HepG2 (cell line): ENCODE data around the gene TMEM131.

ENCODE experiments used
- FOXK2 ChIP-seq: fragments of 450-650 bp; IDR thresholded peaks from 2 replicates; pipeline ENCODE4 v1.6.1; 2016
- JUND ChIP-seq: sonication (generic); formaldehyde crosslinking; IDR thresholded peaks from 2 replicates; pipeline ENCODE4 v1.8.0; 2022; ENCODE audit warnings: mild to moderate bottlenecking, missing genetic modification reagents
- RARG ChIP-seq: sonication (generic); formaldehyde crosslinking; IDR thresholded peaks from 2 replicates; pipeline ENCODE4 v1.4.0; 2020; ENCODE audit warnings: low read depth, mild to moderate bottlenecking, missing genetic modification reagents
- TRIM24 ChIP-seq: sonication (generic); formaldehyde crosslinking; IDR thresholded peaks from 2 replicates; pipeline ENCODE4 v1.8.0; 2022; ENCODE audit warnings: mild to moderate bottlenecking, missing genetic modification reagents
- XBP1 ChIP-seq: sonication (generic); formaldehyde crosslinking; IDR thresholded peaks from 2 replicates; pipeline ENCODE4 v1.5.0; 2020; ENCODE audit warnings: missing genetic modification reagents
- ZBTB3 ChIP-seq: sonication (generic); formaldehyde crosslinking; IDR thresholded peaks from 2 replicates; pipeline ENCODE4 v1.4.0; 2020; ENCODE audit warnings: low read depth, mild to moderate bottlenecking, moderate library complexity, missing genetic modification reagents, borderline replicate concordance
- ZFP36L2 ChIP-seq: sonication (generic); formaldehyde crosslinking; IDR thresholded peaks from 2 replicates; pipeline ENCODE4 v1.4.0; 2020; ENCODE audit warnings: missing genetic modification reagents
- ZSCAN9 ChIP-seq: IDR thresholded peaks from 2 replicates; pipeline ENCODE4 v1.6.1; 2016; ENCODE audit warnings: borderline replicate concordance
- TF ChIP-seq, protein P1 (sequence below): sonication (generic); formaldehyde crosslinking; IDR thresholded peaks from 2 replicates; pipeline ENCODE4 v1.5.0; 2020; ENCODE audit warnings: mild to moderate bottlenecking, missing genetic modification reagents, moderate library complexity

DNA sequence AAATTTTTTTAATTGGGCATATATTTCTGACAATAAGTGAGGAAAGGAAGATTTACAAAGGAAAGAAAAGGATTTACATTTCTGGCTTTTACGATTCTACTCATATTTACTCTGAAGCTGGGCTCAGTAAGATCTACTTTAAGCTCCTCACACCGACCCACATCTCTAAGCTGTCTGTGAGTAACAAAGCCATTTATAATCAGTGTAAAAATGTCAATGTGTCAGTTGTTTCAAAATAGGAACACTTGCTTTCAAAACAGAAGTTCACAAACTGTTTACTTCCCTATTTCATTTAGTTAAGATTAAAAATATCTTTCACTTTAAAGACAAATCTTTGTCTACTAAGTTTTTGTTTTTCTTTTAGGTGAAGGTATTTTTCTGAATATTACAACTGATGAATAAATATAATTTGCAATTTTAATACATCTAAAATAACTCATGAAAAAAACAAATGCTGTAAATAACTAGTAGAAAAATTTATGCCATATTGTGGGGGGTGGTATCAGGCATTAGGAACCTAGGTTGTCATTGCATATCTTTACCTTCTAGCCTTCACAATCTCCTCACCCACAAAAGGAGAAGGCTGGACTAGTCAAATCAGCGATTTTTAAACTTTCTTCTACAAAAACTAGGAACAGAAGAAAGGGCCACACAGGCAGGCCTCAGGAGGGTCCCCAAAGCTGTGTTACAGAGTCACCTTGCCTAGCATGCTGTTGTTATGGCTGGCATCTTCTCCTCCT is 64.5 kb downstream of the TMEM131 start:
- TF ChIP-seq TRIM24 (CRISPR knock-in tag) (no peak), ZBTB3 (no peak), JUND (no peak), XBP1 (CRISPR knock-in tag) (no peak), FOXK2 (no peak), RARG (CRISPR knock-in tag) (no peak), ZSCAN9 (CRISPR knock-in tag) (no peak), ZFP36L2 (CRISPR knock-in tag) (no peak)
- TF ChIP-seq, protein P1, sequence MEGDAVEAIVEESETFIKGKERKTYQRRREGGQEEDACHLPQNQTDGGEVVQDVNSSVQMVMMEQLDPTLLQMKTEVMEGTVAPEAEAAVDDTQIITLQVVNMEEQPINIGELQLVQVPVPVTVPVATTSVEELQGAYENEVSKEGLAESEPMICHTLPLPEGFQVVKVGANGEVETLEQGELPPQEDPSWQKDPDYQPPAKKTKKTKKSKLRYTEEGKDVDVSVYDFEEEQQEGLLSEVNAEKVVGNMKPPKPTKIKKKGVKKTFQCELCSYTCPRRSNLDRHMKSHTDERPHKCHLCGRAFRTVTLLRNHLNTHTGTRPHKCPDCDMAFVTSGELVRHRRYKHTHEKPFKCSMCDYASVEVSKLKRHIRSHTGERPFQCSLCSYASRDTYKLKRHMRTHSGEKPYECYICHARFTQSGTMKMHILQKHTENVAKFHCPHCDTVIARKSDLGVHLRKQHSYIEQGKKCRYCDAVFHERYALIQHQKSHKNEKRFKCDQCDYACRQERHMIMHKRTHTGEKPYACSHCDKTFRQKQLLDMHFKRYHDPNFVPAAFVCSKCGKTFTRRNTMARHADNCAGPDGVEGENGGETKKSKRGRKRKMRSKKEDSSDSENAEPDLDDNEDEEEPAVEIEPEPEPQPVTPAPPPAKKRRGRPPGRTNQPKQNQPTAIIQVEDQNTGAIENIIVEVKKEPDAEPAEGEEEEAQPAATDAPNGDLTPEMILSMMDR: no peak
